PC-9 (cell line): ENCODE results near the gene BPIFB2. TPM values are rescaled to one million over a fixed set of nuclear protein-coding genes. Genes with fewer than 3 reads are reported as not detected.

Experiments used
- BruUV-seq: library from RNA; stranded (reverse); fragments of 400-500 nt; replicated peaks from 2 replicates; lab custom pipeline; 2021; lab: Mats Ljungman, UMichigan
- CTCF ChIA-PET: fragments of 300-600 bp; sonication (Branson Sonifier 250); formaldehyde crosslinking; loops from one replicate; lab custom pipeline; 2022; ENCODE audit warnings: antibody characterized with exemption; lab: Charles Lee
- POLR2A ChIA-PET: fragments of 300-600 bp; sonication (Branson Sonifier 250); formaldehyde crosslinking; loops from one replicate; lab custom pipeline; 2022; ENCODE audit warnings: antibody characterized with exemption; ENCODE audit not compliant: unreplicated experiment; lab: Charles Lee
- DNase-seq, 2 experiments: peaks; one replicate each; pipeline versions ENCODE4 v3.0.0 to v3.0.0-alpha.2; 2015 to 2022; ENCODE audit warnings: mixed read lengths in 1 of 2
- H2AFZ ChIP-seq: fragments of 200-600 bp; sonication (generic); 2 replicates; pipeline ENCODE4 v1.8.1; 2017; ENCODE audit warnings: antibody characterized with exemption
- H3F3A ChIP-seq: fragments of 200-600 bp; sonication (generic); 2 replicates; pipeline ENCODE4 v1.8.1; 2017; ENCODE audit warnings: antibody characterized with exemption, mild to moderate bottlenecking, low read depth; ENCODE audit not compliant: insufficient read depth
- H3K27ac ChIP-seq: fragments of 200-600 bp; sonication (generic); 2 replicates; pipeline ENCODE4 v1.6.1; 2016; ENCODE audit warnings: mixed run types
- H3K27me3 ChIP-seq: fragments of 200-600 bp; sonication (generic); 2 replicates; pipeline ENCODE4 v1.6.1; 2016; ENCODE audit warnings: low read depth, mixed run types; ENCODE audit not compliant: insufficient read depth
- H3K36me3 ChIP-seq: fragments of 200-600 bp; sonication (generic); 2 replicates; pipeline ENCODE4 v1.6.1; 2016; ENCODE audit warnings: low read depth, mixed run types
- H3K4me1 ChIP-seq: fragments of 200-600 bp; sonication (generic); replicated peaks from 2 replicates; pipeline ENCODE4 v1.6.1; 2016; ENCODE audit warnings: mixed run types; ENCODE audit not compliant: insufficient read depth
- H3K4me2 ChIP-seq: fragments of 200-600 bp; sonication (generic); 2 replicates; pipeline ENCODE4 v1.6.1; 2017; ENCODE audit warnings: mixed run types
- H3K4me3 ChIP-seq: fragments of 200-600 bp; sonication (generic); 2 replicates; pipeline ENCODE4 v1.6.1; 2016; ENCODE audit warnings: mixed run types
- H3K79me2 ChIP-seq: fragments of 200-600 bp; sonication (generic); 2 replicates; pipeline ENCODE4 v1.6.1; 2017; ENCODE audit warnings: low read depth, mixed run types
- H3K9me2 ChIP-seq: fragments of 200-600 bp; sonication (generic); 2 replicates; pipeline ENCODE4 v1.8.1; 2017; ENCODE audit warnings: mild to moderate bottlenecking; ENCODE audit not compliant: insufficient read depth
- H3K9me3 ChIP-seq: fragments of 200-600 bp; sonication (generic); 2 replicates; pipeline ENCODE4 v1.8.1; 2016; ENCODE audit warnings: low read depth; ENCODE audit not compliant: insufficient read depth
- H4K20me1 ChIP-seq: fragments of 200-600 bp; sonication (generic); 2 replicates; pipeline ENCODE4 v1.8.1; 2017; ENCODE audit not compliant: insufficient read depth
- EZH2 ChIP-seq: fragments of 200-600 bp; sonication (generic); IDR thresholded peaks from 2 replicates; pipeline ENCODE4 v1.8.0; 2017; ENCODE audit warnings: antibody characterized with exemption, low read depth
- intact Hi-C: fragments of 100-400 bp; cut with micrococcal nuclease; formaldehyde crosslinking; loops from one replicate; pipeline ENCODE4 v1.10.0; 2022; ENCODE audit not compliant: unreplicated experiment
- total RNA-seq: library from RNA; stranded (reverse); gene quantifications from 2 replicates; pipeline ENCODE4 v1.2.3, GENCODE V29; 2021
- TF ChIP-seq, protein P1 (sequence below): fragments of 200-600 bp; sonication (generic); conservative IDR thresholded peaks from 2 replicates; pipeline ENCODE4 v1.6.1; 2017; ENCODE audit warnings: mixed run types, antibody characterized with exemption, mild to moderate bottlenecking, moderate library complexity

Gene BPIFB2
- total RNA-seq, 1 experiment from 2014 or later: not detected

DNA sequence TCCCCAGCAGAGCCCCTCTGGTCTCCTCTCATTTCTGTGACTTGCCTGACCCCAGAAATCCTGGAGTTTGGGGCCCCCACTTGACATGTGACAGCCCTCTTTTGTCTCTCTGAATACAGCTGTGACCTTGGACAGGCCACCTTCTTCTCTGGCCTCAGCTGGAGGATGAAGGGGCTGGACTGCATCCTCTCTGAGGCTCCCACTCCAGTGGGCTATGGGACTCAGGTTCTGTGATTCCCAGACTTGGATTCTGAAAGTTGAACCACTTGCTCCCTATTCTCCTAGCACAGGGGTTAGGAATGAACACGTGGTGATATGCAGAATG, 55.3 kb downstream of the BPIFB2 start:
- Histone ChIP-seq H2AFZ (no peak overlapping the region), H3K79me2 (no peaks in the 10 kb centered on the region), H3K9me2 (no peaks in the 10 kb centered on the region), H3K27ac (no peak overlapping the region), H3K27me3 (peaks cover 87% of the 10 kb centered on the region), H3F3A (no peaks in the 10 kb centered on the region), H3K4me3 (no peak overlapping the region), H4K20me1 (no peaks in the 10 kb centered on the region), H3K9me3 (no peaks in the 10 kb centered on the region), H3K4me2 (no peak overlapping the region), H3K4me1 (no peaks in the 10 kb centered on the region), H3K36me3 (no peaks in the 10 kb centered on the region)
- BruUV-seq: no TSS peak
- POLR2A ChIA-PET: no interaction called here
- CTCF ChIA-PET: interaction anchor here (0.6 kb wide), 1 partner anchor 562 kb away, joined by 3 read pairs; no protein-coding TSS in a partner anchor
- no peak for DNase-seq
- intact Hi-C loops: no loop called here
- no peak for TF ChIP-seq EZH2
- TF ChIP-seq, protein P1, sequence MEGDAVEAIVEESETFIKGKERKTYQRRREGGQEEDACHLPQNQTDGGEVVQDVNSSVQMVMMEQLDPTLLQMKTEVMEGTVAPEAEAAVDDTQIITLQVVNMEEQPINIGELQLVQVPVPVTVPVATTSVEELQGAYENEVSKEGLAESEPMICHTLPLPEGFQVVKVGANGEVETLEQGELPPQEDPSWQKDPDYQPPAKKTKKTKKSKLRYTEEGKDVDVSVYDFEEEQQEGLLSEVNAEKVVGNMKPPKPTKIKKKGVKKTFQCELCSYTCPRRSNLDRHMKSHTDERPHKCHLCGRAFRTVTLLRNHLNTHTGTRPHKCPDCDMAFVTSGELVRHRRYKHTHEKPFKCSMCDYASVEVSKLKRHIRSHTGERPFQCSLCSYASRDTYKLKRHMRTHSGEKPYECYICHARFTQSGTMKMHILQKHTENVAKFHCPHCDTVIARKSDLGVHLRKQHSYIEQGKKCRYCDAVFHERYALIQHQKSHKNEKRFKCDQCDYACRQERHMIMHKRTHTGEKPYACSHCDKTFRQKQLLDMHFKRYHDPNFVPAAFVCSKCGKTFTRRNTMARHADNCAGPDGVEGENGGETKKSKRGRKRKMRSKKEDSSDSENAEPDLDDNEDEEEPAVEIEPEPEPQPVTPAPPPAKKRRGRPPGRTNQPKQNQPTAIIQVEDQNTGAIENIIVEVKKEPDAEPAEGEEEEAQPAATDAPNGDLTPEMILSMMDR: no peak

DNA sequence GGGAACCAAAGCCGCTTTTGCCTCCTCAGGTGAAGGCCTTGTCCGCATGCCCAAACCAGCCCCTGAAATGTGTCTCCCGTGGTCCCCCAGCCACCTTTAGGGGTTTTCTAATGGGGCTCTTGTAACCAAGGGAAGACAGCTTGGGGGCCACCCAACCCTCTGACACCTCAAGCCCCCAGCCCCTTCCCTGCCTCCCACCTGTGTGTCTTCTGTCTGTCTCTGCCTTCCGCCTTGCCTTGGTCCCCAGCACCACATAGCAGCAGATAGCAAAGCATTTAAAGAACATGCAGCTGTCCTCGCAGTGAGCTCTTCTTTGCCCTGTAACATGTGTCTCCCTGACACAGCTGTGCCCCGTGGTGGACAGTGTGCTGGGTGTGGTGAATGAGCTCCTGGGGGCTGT, 55.8 kb downstream of the BPIFB2 start:
- H3K9me3 ChIP-seq: no peaks in the 10 kb centered on the region
- H3K4me2 ChIP-seq: no peak overlapping the region
- no peaks in the 10 kb centered on the region for H3K4me1 ChIP-seq
- ChIA-PET CTCF (no interaction called here), POLR2A (no interaction called here)
- no peaks in the 10 kb centered on the region for H3K36me3 ChIP-seq
- H3K4me3 ChIP-seq: no peak overlapping the region
- DNase-seq: no peak
- TF ChIP-seq, protein P1: no peak
- no peak for TF ChIP-seq EZH2
- BruUV-seq: no TSS peak
- H4K20me1 ChIP-seq: no peaks in the 10 kb centered on the region
- H3K27ac ChIP-seq: no peak overlapping the region
- H3K79me2 ChIP-seq: no peaks in the 10 kb centered on the region
- H3F3A ChIP-seq: no peaks in the 10 kb centered on the region
- no peak overlapping the region for H2AFZ ChIP-seq
- intact Hi-C loops: no loop called here
- peaks cover 87% of the 10 kb centered on the region for H3K27me3 ChIP-seq
- H3K9me2 ChIP-seq: no peaks in the 10 kb centered on the region

DNA sequence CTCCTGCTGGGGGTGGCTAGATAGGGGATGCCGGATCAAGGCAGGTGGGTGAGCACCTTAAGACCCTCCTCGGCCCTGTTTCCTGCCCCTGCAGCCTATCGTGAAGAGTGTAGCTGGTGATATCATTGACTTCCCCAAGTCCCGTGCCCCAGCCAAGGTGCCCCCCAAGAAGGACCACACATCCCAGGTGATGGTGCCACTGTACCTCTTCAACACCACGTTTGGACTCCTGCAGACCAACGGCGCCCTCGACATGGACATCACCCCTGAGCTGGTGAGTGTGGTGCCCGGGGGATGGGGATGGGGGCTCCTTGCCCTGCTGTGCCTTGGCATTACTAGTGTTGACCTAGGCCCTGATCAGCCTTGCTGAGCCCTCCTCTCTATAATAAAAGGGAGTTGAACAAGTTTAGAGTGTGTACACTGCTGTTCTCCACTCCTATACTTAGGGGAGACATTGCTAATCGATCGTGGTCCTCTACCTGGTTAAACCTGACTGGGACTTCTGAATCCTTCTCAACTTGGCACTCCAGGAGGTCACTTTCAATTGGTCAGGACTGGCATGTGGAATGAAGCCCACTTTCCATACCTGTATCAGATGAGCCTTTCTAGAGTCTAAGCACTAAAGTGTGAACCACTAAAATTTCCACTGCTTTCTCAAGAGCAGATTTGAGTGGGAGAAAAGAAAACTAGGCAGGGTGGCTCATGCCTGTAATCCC, 57.2 kb downstream of the BPIFB2 start:
- Histone ChIP-seq H3F3A (no peaks in the 10 kb centered on the region), H2AFZ (no peak overlapping the region), H3K9me2 (no peaks in the 10 kb centered on the region), H3K27me3 (peaks cover 87% of the 10 kb centered on the region), H3K36me3 (no peaks in the 10 kb centered on the region), H3K79me2 (no peaks in the 10 kb centered on the region), H3K27ac (no peak overlapping the region), H3K4me1 (no peaks in the 10 kb centered on the region), H3K4me2 (no peak overlapping the region), H3K4me3 (no peak overlapping the region), H3K9me3 (no peaks in the 10 kb centered on the region), H4K20me1 (no peaks in the 10 kb centered on the region)
- no TSS peak for BruUV-seq
- ChIA-PET POLR2A (no interaction called here), CTCF (no interaction called here)
- DNase-seq: no peak
- TF ChIP-seq, protein P1: no peak
- TF ChIP-seq EZH2: no peak
- intact Hi-C loops: no loop called here
